ENCODE results near the gene CNTNAP2. TPM values are rescaled to one million over a fixed set of nuclear protein-coding genes. Genes with fewer than 3 reads are reported as not detected.

The CNTNAP2 gene
- total and polyA plus RNA-seq, 2 of the 4 experiments (the other 2 are of a cell fraction): not detected

DNA sequence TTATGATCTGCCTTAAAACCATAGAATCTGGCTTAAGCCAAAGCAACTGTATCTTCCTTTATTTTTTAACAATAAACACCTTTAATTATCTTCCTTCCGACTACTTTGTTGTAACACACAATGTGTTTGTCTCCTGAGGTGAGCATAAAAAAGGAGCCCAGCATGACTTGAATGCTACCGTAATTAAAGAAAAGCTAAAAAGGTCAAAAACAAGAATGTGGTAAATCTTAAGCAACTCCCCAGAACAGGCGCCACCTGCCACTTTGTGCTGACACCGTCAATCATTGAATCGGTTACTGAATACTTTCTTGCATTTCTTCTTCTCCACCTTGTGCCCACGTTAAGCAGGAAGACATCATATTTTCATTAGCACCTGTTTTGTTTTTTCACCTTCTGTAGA lies 1904.1 kb downstream of the CNTNAP2 start:
- POLR2A ChIA-PET (ENCODE audit: unreplicated experiment): no interaction called here
- BruUV-seq (replicated peaks): no TSS peak
- Histone ChIP-seq H2AK5ac (ENCODE audit: low read depth, low read length) (no peak overlapping the region), H2AFZ (replicated peaks; ENCODE audit: low read length, poor library complexity) (no peak overlapping the region), H3K36me3 (ENCODE audit: control insufficient read depth, insufficient read depth, low read length) (no peaks in the 10 kb centered on the region), H3K4me2 (ENCODE audit: low read depth, low read length) (no peak overlapping the region), H3K4me1 (ENCODE audit: control insufficient read depth, insufficient read depth, low read length) (no peaks in the 10 kb centered on the region), H3K9me3 (ENCODE audit: control insufficient read depth, insufficient read depth, low read length) (peaks cover 13% of the 10 kb centered on the region), H2BK5ac (ENCODE audit: low read depth, low read length, poor library complexity, severe bottlenecking) (no peak overlapping the region), H4K20me1 (ENCODE audit: insufficient read depth, low read length) (no peaks in the 10 kb centered on the region), H2AK9ac (replicated peaks; ENCODE audit: low read depth, low read length, poor library complexity) (no peak overlapping the region), H3K27me3 (ENCODE audit: control insufficient read depth, insufficient read depth, low read length) (no peaks in the 10 kb centered on the region), H2BK15ac (ENCODE audit: low read depth, low read length) (no peak overlapping the region), H3K4me3 (ENCODE audit: insufficient read depth, low read depth, low read length) (no peak overlapping the region), H3K79me1 (ENCODE audit: low read depth in 1 of 2, low read length in 2 of 2) (no peaks in the 10 kb centered on the region), H3K4ac (ENCODE audit: low read depth, low read length) (no peak overlapping the region), H4K5ac (ENCODE audit: low read depth, low read length) (no peak overlapping the region), H4K91ac (ENCODE audit: insufficient read depth, low read depth, low read length) (no peak overlapping the region), H3K9ac (ENCODE audit: low read depth, low read length) (no peak overlapping the region), H3K23ac (ENCODE audit: low read depth, low read length) (no peak overlapping the region), H3K27ac (ENCODE audit: insufficient read depth, low read length) (no peak overlapping the region), H2BK20ac (ENCODE audit: low read depth, low read length) (no peak overlapping the region), H2BK120ac (ENCODE audit: low read depth, low read length) (no peak overlapping the region), H3K56ac (ENCODE audit: extremely low read depth, insufficient read depth, low read length) (no peak overlapping the region), H3K9me1 (ENCODE audit: insufficient read depth, low read length) (no peaks in the 10 kb centered on the region), H3K18ac (ENCODE audit: low read depth, low read length) (no peak overlapping the region), H3K14ac (replicated peaks; ENCODE audit: low read depth, low read length) (no peak overlapping the region), H4K8ac (ENCODE audit: low read depth in 2 of 2, low read length in 2 of 2) (no peak overlapping the region)
- no peak for ATAC-seq (ENCODE audit: low read depth)
- dilution Hi-C loops (cut with HindIII; ENCODE audit: low sequenced_read_pairs, unreplicated experiment) (no loop called here), intact Hi-C loops (cut with micrococcal nuclease) (no loop called here), in situ Hi-C loops (cut with MboI; ENCODE audit: low sequenced_read_pairs) (no loop called here)
- DNase-seq: no peak
- TF ChIP-seq CHD1 (IDR thresholded peaks at IDR 0.05; ENCODE audit: low read depth, low read length) (no peak), RAD21 (IDR thresholded peaks at IDR 0.05; ENCODE audit: low read length) (no peak), RCOR1 (IDR thresholded peaks at IDR 0.05; ENCODE audit: insufficient replicate concordance, low read length) (no peak), CEBPB (IDR thresholded peaks at IDR 0.05; ENCODE audit: low read depth, low read length) (no peak), USF2 (IDR thresholded peaks at IDR 0.05; ENCODE audit: low read depth, low read length) (no peak), POLR2A (IDR thresholded peaks at IDR 0.05; ENCODE audit: low read depth, low read length) (no peak)
- CTCF ChIA-PET: no interaction called here
- WGBS, 2 experiments (ENCODE audit: extremely low coverage in 2 of 2, insufficient read length in 1 of 2): no CpG with 5 or more reads among the region's 6 CpGs
